Rectal smooth muscle tissue (tissue), 1 donor: Measurements from ENCODE around the gene EEPD1.
A peak's percentile ranks its signal among the peaks of the same experiment; 100 is the strongest.
"Not testable (repeated sequence)": the region's sequence is repeated elsewhere in the genome, so short reads cannot be mapped to it uniquely, and the experiment has no call there.

Source experiments
- H3K27ac ChIP-seq: one replicate; pipeline ENCODE4 v1.7.0; 2013; ENCODE audit warnings: low read depth, low read length, inconsistent platforms
- H3K27me3 ChIP-seq: one replicate; pipeline ENCODE4 v1.7.0; 2013; ENCODE audit warnings: low read length; ENCODE audit not compliant: control insufficient read depth, insufficient read depth
- H3K36me3 ChIP-seq: one replicate; pipeline ENCODE4 v1.7.0; 2013; ENCODE audit warnings: low read length; ENCODE audit not compliant: control insufficient read depth, insufficient read depth
- H3K4me1 ChIP-seq: one replicate; pipeline ENCODE4 v1.7.0; 2013; ENCODE audit warnings: low read length; ENCODE audit not compliant: control insufficient read depth, insufficient read depth
- H3K4me3 ChIP-seq: one replicate; pipeline ENCODE4 v1.7.0; 2013; ENCODE audit warnings: low read length
- H3K9ac ChIP-seq: one replicate; pipeline ENCODE4 v1.7.0; 2013; ENCODE audit warnings: low read length

Gene EEPD1

DNA sequence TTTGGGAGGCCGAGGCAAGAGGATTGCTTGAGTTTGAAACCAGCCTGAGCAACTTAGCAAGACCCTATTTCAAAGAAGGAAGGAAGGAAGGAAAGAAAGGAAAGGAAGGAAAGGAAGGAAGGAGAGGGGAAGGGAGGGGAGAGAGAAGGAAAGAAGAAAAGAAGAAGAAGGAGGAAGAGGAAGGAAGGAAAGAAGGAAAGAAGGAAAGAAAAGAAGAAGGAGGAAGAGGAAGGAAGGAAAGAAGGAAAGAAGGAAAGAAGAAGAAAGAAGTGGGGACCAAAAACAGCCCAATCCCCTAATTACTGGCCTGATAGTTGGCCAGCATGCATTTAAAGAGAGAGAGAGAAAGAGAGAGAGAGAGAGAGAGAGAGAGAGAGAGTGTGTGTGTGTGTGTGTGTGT, 66.4 kb downstream of the EEPD1 start:
- H3K4me3 ChIP-seq, result no peak overlapping the region

DNA sequence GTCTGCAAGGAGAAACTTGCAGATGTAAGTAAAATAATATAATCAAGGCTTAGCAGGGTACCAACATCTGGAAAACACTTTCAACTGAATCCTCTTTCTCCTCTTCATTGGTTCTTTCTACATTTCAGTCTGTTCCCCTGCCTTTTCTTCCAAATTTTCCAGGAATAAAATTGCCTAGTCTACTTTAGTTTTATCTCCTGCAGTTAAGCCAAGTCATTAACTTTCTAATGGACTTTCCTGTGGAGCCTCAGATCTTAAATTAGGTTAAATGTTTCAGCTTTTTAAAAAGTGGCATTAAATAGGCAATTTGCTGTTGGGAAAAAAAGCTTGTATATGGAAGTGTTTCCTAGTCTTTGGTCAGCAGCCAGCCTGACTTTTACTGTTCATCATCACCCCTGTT, 70.8 kb downstream of the EEPD1 start:
- Histone ChIP-seq H3K9ac (no peak overlapping the region), H3K27me3 (no peaks in the 10 kb centered on the region), H3K4me3 (no peak overlapping the region), H3K36me3 (no peaks in the 10 kb centered on the region), H3K4me1 (peaks cover 29% of the 10 kb centered on the region), H3K27ac (peak overlapping the region; percentile 3)

More for the DNA sequence above, 66.4 kb downstream of the EEPD1 start:
- Histone ChIP-seq H3K27me3 (no peaks in the 10 kb centered on the region), H3K36me3 (no peaks in the 10 kb centered on the region), H3K9ac (no peak overlapping the region), H3K27ac (no peak overlapping the region), H3K4me1 (peaks cover 21% of the 10 kb centered on the region)

DNA sequence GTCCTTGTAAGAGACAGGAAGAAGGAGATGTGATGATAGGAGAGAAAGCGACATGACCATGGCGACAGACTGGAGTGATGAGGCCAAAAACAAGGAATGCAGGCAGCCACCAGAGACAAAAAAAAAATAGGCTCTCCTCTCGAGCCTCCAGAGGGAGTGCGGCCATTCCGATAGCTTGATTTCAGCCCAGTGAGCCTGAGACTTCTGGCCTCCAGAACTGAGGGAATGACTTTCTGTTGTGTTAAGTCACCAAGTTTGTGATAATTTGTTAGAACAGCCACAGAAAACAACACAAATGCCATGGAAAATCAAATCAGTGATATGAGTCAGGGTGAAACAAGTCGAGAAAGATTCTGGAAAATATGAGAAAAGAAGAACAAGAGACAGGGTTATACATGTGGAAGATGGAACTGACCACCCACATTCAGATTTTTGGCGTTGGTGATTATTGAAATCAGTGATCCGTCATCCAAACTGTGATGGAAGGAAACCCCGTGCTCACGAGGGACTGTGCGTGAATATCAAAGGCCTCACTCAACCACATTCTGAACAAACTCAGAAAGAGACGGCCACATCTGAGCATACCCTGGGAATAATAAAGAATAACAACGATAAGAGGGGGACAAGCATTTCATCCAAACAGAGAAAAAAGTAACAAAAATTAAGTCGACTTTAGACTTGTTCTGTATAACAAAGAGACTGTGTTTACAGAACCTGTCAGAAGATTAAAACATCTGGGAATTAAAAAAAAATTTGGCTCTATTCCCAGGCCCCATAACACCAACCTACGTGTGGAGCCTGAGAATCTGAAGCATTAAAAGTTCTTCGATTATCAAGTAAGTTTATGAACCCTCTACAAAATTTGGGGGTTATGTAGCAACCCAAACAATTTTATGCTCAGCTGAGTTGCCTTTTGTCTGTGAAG, 72.1 kb downstream of the EEPD1 start:
- Histone ChIP-seq H3K4me1 (peaks cover 29% of the 10 kb centered on the region), H3K27me3 (no peaks in the 10 kb centered on the region), H3K9ac (no peak overlapping the region), H3K36me3 (no peaks in the 10 kb centered on the region), H3K4me3 (no peak overlapping the region), H3K27ac (peak overlapping the region; percentile 76)

DNA sequence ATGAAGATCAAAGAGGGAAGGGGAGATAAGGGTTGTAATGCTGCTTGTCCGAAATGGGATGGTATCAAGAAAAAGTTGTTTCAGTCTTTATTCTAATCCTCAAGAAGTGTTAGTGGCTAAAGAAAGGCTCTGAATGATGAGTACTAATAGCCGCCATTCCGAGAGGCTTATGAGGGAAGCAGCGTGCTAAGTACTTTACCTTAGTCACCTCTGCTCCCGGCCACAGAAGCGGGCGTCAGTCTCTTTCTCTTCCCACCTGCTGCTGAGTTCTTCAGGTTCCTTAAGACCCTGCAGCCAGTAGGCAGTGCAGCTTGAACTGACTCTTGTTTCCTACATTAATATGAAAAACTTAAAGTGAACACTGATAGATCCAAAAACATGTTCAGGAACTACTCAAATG, 73.1 kb downstream of the EEPD1 start:
- H3K27me3 ChIP-seq, result no peaks in the 10 kb centered on the region
- no peak overlapping the region for H3K9ac ChIP-seq
- H3K36me3 ChIP-seq, result no peaks in the 10 kb centered on the region
- H3K27ac ChIP-seq, result peak overlapping the region; percentile 76
- peaks cover 26% of the 10 kb centered on the region for H3K4me1 ChIP-seq
- H3K4me3 ChIP-seq, result no peak overlapping the region

DNA sequence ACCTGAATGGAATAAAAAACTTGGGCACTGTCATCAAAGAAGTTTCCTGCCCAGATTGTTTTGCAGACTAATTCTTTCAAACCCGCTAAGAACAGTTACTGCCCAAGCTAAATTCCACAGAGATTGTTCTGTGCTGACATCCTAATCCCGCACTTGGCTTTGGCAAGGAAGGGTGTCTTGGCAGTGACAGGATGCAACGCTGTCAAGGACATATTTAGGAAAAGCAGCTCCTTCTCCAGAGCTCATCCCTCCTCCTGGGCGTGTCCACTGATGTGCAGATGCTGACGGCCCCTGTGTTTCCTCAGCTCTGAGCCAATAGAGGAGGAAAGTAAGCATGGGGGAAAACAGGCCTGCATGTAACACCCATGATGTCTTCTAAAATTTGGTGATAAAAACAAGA, 74.2 kb downstream of the EEPD1 start:
- Histone ChIP-seq H3K4me3 (no peak overlapping the region), H3K36me3 (no peaks in the 10 kb centered on the region), H3K27ac (no peak overlapping the region), H3K27me3 (no peaks in the 10 kb centered on the region), H3K4me1 (peaks cover 25% of the 10 kb centered on the region), H3K9ac (no peak overlapping the region)

DNA sequence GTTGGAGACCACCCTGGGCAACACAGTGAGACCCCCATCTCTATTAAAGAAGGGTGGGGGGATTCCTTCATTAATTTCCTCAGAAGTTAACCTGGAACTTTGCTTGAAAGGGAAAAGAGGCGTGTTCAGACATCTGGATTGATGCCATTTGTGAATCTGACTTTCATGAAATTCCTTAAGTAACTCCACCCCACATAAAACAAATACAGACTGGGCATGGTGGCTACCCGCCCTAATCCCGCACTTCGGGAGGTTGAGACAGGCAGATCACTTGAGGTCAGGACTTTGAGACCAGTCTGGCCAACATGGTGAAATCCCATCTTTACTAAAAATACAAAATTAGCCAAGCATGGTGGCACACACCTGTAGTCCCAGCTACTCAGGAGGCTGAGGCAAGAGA, 75.0 kb downstream of the EEPD1 start:
- no peak overlapping the region for H3K27ac ChIP-seq
- H3K27me3 ChIP-seq, result no peaks in the 10 kb centered on the region
- no peaks in the 10 kb centered on the region for H3K36me3 ChIP-seq
- H3K4me1 ChIP-seq, result peaks cover 33% of the 10 kb centered on the region
- no peak overlapping the region for H3K9ac ChIP-seq
- no peak overlapping the region for H3K4me3 ChIP-seq

DNA sequence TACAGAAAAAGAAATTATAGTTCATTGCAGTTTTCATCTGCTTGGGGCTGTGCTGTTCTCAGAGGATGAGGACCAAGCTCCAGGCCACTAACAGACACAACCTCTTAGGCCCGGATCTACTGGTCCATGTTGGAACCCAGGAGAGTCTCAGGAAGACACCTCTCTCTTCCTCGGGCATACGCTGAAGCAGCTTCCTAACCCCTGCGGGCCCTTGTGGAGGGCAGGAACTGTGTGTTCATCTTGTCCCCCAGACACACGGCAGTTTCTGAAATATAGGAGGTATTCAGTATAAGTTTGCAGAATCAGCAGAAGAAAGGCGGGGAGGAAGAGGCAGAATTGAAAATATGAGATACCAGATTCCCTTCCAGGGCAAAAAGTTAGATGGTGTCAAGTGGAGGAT, 78.4 kb downstream of the EEPD1 start:
- Histone ChIP-seq H3K4me3 (no peak overlapping the region), H3K27ac (no peak overlapping the region), H3K36me3 (no peaks in the 10 kb centered on the region), H3K4me1 (peaks cover 16% of the 10 kb centered on the region), H3K9ac (no peak overlapping the region), H3K27me3 (no peaks in the 10 kb centered on the region)

DNA sequence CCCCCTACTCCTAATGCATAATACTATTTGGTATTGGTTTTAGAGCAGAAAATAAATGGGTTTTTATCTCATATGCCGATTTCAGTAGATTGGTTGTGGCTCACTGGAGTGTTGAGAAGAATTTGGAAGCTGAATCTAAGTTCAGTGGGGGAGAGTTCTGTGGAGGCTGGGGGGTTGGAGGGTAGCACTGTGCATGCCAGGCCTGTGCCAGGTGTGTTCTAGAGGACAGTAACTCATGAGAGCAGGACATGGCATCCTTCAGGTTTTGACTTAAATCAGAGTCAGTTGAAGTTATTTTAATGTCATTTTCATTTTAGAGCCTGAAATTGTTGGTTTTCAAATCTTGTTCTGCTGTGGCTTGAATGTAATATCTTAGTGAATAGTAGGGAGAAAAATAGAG, 79.5 kb downstream of the EEPD1 start:
- H3K4me1 ChIP-seq, result peaks cover 14% of the 10 kb centered on the region
- no peaks in the 10 kb centered on the region for H3K36me3 ChIP-seq
- peak overlapping the region; percentile 71 for H3K27ac ChIP-seq
- H3K27me3 ChIP-seq, result no peaks in the 10 kb centered on the region
- H3K4me3 ChIP-seq, result no peak overlapping the region
- no peak overlapping the region for H3K9ac ChIP-seq

DNA sequence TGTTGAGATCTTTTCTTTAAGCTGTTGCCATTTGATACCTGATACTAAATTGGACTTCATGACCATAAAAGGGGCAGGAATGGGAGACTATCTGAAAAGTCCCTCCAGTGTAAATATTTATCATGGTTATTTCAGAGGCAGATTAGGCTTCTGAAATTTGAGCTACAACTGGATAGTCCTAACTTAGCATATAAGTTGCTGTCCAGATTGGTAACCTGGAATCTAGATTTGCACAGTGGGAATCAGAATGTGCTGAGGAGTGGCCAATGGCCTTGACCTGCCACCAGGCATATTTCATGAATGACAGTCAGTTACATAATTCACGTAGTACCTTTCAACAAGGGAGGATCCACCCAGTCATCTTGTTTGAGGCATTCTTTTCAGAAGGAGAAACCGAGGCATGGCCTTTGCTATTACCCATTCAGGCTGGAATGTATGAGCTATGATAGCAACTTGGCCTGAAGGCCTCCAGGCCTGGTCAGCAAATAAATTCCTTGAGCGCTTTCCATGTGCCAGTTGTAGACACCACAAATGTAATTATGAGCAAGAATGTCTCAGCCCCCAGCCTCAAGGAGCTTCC, 80.0 kb downstream of the EEPD1 start:
- H3K36me3 ChIP-seq, result no peaks in the 10 kb centered on the region
- peak overlapping the region; percentile 71 for H3K27ac ChIP-seq
- no peak overlapping the region for H3K9ac ChIP-seq
- H3K4me1 ChIP-seq, result peaks cover 12% of the 10 kb centered on the region
- no peak overlapping the region for H3K4me3 ChIP-seq
- H3K27me3 ChIP-seq, result no peaks in the 10 kb centered on the region

DNA sequence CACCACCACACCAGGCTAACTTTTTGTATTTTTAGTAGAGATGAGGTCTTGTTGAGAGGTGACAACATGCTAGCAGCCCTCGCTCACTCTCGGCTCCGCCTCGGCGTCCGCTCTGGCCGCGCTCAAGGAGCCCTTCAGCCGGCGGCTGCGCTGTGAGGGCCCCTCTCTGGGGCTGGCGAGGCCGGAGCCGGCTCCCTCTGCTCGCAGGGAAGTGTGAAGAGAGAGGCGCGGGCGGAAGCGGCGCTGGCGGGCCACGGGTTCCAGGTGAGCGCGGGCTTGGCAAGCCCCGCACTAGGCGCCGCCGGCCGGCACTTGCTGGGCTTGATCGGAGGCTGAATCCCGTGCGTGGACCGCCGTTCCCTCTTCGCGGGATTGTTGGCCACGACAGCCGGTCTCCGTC, 83.0 kb downstream of the EEPD1 start:
- H3K9ac ChIP-seq, result no peak overlapping the region
- H3K4me3 ChIP-seq, result no peak overlapping the region
- H3K4me1 ChIP-seq, result peaks cover 11% of the 10 kb centered on the region
- H3K36me3 ChIP-seq, result peaks cover 2% of the 10 kb centered on the region
- no peaks in the 10 kb centered on the region for H3K27me3 ChIP-seq
- H3K27ac ChIP-seq, result no peak overlapping the region

DNA sequence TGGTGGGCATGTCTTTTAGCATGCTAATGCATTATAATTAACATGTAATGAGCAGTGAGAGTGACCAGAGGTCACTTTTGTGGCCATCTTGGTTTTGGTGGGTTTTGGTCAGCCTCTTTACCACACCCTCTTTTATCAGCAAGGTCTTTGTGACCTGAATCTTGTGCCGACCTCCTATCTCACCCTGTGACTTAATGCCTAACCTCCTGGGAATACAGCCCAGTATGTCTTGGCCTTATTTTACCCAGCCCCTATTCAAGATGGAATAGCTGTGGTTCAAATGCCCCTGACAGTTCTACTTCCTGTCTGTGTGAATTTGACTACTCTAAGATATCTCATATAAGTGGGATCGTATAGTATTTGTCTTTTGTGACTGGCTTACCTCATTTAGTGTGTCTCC, 85.1 kb downstream of the EEPD1 start:
- Histone ChIP-seq H3K9ac (no peak overlapping the region), H3K4me3 (no peak overlapping the region), H3K27ac (no peak overlapping the region), H3K36me3 (peaks cover 2% of the 10 kb centered on the region), H3K4me1 (peaks cover 2% of the 10 kb centered on the region), H3K27me3 (no peaks in the 10 kb centered on the region)

DNA sequence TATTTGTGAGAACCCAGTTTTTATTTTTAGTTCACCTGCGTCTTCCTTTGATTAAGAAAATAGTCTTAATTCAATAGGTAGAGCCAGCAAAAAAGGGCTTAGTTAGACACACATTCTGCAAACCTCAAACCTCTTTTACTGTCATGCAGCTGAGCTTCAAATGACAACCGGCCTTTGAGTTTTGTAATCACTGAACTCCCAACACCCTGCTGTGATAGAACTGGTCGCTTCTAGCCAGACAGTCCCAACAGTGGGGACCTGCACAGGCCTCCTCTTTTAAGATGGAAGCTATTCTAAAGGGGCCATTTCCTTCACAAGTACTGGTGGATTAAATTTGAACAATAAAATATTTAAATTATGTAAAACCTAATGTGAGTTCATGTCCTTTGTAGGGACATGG, 90.3 kb downstream of the EEPD1 start:
- not testable (repeated sequence) for H3K4me1 ChIP-seq, H3K27me3 ChIP-seq, H3K27ac ChIP-seq, H3K4me3 ChIP-seq, H3K9ac ChIP-seq, H3K36me3 ChIP-seq

DNA sequence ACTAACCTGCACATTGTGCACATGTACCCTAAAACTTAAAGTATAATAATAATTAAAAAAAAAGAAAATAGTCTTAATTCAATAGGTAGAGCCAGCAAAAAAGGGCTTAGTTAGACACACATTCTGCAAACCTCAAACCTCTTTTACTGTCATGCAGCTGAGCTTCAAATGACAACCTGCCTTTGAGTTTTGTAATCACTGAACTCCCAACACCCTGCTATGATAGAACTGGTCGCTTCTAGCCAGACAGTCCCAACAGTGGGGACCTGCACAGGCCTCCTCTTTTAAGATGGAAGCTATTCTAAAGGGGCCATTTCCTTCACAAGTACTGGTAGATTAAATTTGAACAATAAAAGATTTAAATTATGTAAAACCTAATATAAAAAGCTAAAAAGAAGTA, 90.9 kb downstream of the EEPD1 start:
- not testable (repeated sequence) for H3K9ac ChIP-seq, H3K27ac ChIP-seq, H3K4me3 ChIP-seq, H3K4me1 ChIP-seq, H3K27me3 ChIP-seq, H3K36me3 ChIP-seq
